Measurements from ENCODE around the gene UIMC1. TPM values are rescaled to one million over a fixed set of nuclear protein-coding genes. Genes with fewer than 3 reads are reported as not detected.

Gene UIMC1
- total and polyA plus RNA-seq, 2 of the 13 experiments (the other 11 are each of a cell fraction or from before 2014, with no cell fraction given), result 18.9 to 32.7 TPM

GRCh38 chr5:176882567-176882903, 124.0 kb downstream of the UIMC1 start:
- ChIA-PET POLR2A (no interaction called here), CTCF (ENCODE audit: low intra/inter-chr PET ratio, low total read pairs) (no interaction called here)
- no peak overlapping the region for H3K4me3 ChIP-seq (replicated peaks in 1 of 3; ENCODE audit: insufficient read depth in 1 of 3, low read depth in 2 of 3, low read length in 3 of 3)
- FAIRE-seq (no peak), ATAC-seq (no peak), DNase-seq (ENCODE audit: low spot score) (no peak)
- no peaks in the 10 kb centered on the region for H4K20me1 ChIP-seq (ENCODE audit: insufficient read depth, low read length)
- 26% methylated on average over 6 of the region's 6 CpGs for WGBS (ENCODE audit: low lambda C conversion rate)
- BruUV-seq (replicated peaks), result no TSS peak
- H3K79me2 ChIP-seq (ENCODE audit: insufficient read depth, low read length), result no peaks in the 10 kb centered on the region
- no peaks in the 10 kb centered on the region for H3K9me3 ChIP-seq (ENCODE audit: low read length)
- intact Hi-C loops (cut with micrococcal nuclease; ENCODE audit: unreplicated experiment) (no loop called here), in situ Hi-C loops (cut with HindIII; ENCODE audit: extremely low pct_ligation_motif_present, low pct_unique_long_range_greater_than_20kb) (no loop called here)
- no peak overlapping the region for H3K4me2 ChIP-seq (ENCODE audit: low read depth, low read length)
- H3K27me3 ChIP-seq (ENCODE audit: control insufficient read depth in 1 of 2, insufficient read depth in 2 of 2, low read length in 2 of 2), result peaks cover 13 to 77% of the 10 kb centered on the region in 2 experiments
- H3K36me3 ChIP-seq (replicated peaks in 1 of 2; ENCODE audit: control insufficient read depth in 1 of 2, insufficient read depth in 2 of 2, low read length in 2 of 2), result no peaks in the 10 kb centered on the region
- no peak overlapping the region for H3K27ac ChIP-seq (ENCODE audit: extremely low read length, insufficient read depth, low read length)
- H3K4me1 ChIP-seq (ENCODE audit: insufficient read depth, low read length), result peaks cover 8% of the 10 kb centered on the region; the same call in 1 of the 2 replicates
- H3K9ac ChIP-seq (ENCODE audit: insufficient read depth, low read depth, low read length), result no peak overlapping the region
- H2AFZ ChIP-seq (ENCODE audit: low read length), result no peak overlapping the region
- TF ChIP-seq IKZF4 (CRISPR knock-in tag; IDR thresholded peaks at IDR 0.05; ENCODE audit: borderline replicate concordance, low read depth, not compliant biosample characterization) (no peak), NFRKB (IDR thresholded peaks at IDR 0.05) (no peak), ZBTB49 (CRISPR knock-in tag; IDR thresholded peaks at IDR 0.05; ENCODE audit: borderline replicate concordance) (no peak), ZNF576 (CRISPR knock-in tag; IDR thresholded peaks at IDR 0.05) (no peak), NCOA2 (CRISPR knock-in tag; IDR thresholded peaks at IDR 0.05) (no peak), MIER2 (CRISPR knock-in tag; IDR thresholded peaks at IDR 0.05) (no peak), PLSCR1 (CRISPR knock-in tag; IDR thresholded peaks at IDR 0.05; ENCODE audit: borderline replicate concordance) (no peak), ZNF234 (CRISPR knock-in tag; conservative IDR thresholded peaks at IDR 0.05) (no peak), FOXP1 (IDR thresholded peaks at IDR 0.05) (no peak), FOXP1 (CRISPR knock-in tag; IDR thresholded peaks at IDR 0.05) (no peak), STAT6 (CRISPR knock-in tag; IDR thresholded peaks at IDR 0.05; ENCODE audit: borderline replicate concordance) (no peak), STAG1 (CRISPR knock-in tag; IDR thresholded peaks at IDR 0.05) (no peak), FOXP4 (CRISPR knock-in tag; IDR thresholded peaks at IDR 0.05) (no peak), HNRNPH1 (optimal IDR thresholded peaks at IDR 0.05; ENCODE audit: low read depth, low read length) (no peak), KAT8 (CRISPR knock-in tag; IDR thresholded peaks at IDR 0.05) (no peak), RNF219 (CRISPR knock-in tag; IDR thresholded peaks at IDR 0.05) (no peak)
